ENCODE data around the gene CCDC137.
"Not testable (repeated sequence)": the region's sequence is repeated elsewhere in the genome, so short reads cannot be mapped to it uniquely, and the experiment has no call there.

CCDC137 gene

GRCh38 chr17:81651692-81652091 lies 14.8 kb upstream of the CCDC137 start:
- DNase-seq (ENCODE audit: low read depth in 2 of 2): no peak

GRCh38 chr17:81652906-81653771 lies 13.4 kb upstream of the CCDC137 start:
- DNase-seq (ENCODE audit: low read depth in 2 of 2): no peak

GRCh38 chr17:81655378-81656117 lies 11.0 kb upstream of the CCDC137 start:
- no peak for DNase-seq (ENCODE audit: low read depth in 2 of 2)

GRCh38 chr17:81656118-81656743 lies 10.3 kb upstream of the CCDC137 start, which contains the start of gene PDE6G:
TSS of gene PDE6G (minus strand) at chr17:81656542. CDS start at chr17:81653305, 3,237 bp downstream.
- no peak for DNase-seq (ENCODE audit: low read depth in 2 of 2)

- DNase-seq (ENCODE audit: low read depth in 2 of 2): no peak
Measured at GRCh38 chr17:81656835-81657234, 9.7 kb upstream of the CCDC137 start.

- no peak for DNase-seq (ENCODE audit: low read depth in 2 of 2)
Measured at GRCh38 chr17:81659038-81659437, 7.5 kb upstream of the CCDC137 start.

GRCh38 chr17:81660441-81660840 lies 6.1 kb upstream of the CCDC137 start:
- DNase-seq (ENCODE audit: low read depth in 2 of 2): no peak

- no peak for DNase-seq (ENCODE audit: low read depth in 2 of 2)
Measured at GRCh38 chr17:81662002-81662401, 4.5 kb upstream of the CCDC137 start.

GRCh38 chr17:81664051-81664470 lies 2.5 kb upstream of the CCDC137 start:
- DNase-seq (ENCODE audit: low read depth in 2 of 2): no peak

GRCh38 chr17:81665205-81666091 lies 1.1 kb upstream of the CCDC137 start:
- DNase-seq (ENCODE audit: low read depth in 2 of 2): peak; percentile 37 to 51

- no peak for DNase-seq (ENCODE audit: low read depth in 2 of 2)
Measured at GRCh38 chr17:81666092-81666341, 520 bp upstream of the CCDC137 start.

- DNase-seq (ENCODE audit: low read depth in 2 of 2): no peak
Measured at GRCh38 chr17:81667754-81668153, 1.2 kb downstream of the CCDC137 start.

- DNase-seq (ENCODE audit: low read depth in 2 of 2): no peak
Measured at GRCh38 chr17:81672504-81672903, 6.0 kb downstream of the CCDC137 start.

- DNase-seq (ENCODE audit: low read depth in 2 of 2): no peak
Measured at GRCh38 chr17:81672954-81673353, 6.4 kb downstream of the CCDC137 start.

- no peak for DNase-seq (ENCODE audit: low read depth in 2 of 2)
Measured at GRCh38 chr17:81673561-81674258, 7.2 kb downstream of the CCDC137 start.

GRCh38 chr17:81675515-81676221 lies 9.1 kb downstream of the CCDC137 start:
- DNase-seq (ENCODE audit: low read depth in 2 of 2): not testable (repeated sequence)

- DNase-seq (ENCODE audit: low read depth in 2 of 2): no peak
Measured at GRCh38 chr17:81676906-81677305, 10.4 kb downstream of the CCDC137 start.

GRCh38 chr17:81680150-81680549 lies 13.6 kb downstream of the CCDC137 start:
- DNase-seq (ENCODE audit: low read depth in 2 of 2): no peak

- DNase-seq (ENCODE audit: low read depth in 2 of 2): no peak
Measured at GRCh38 chr17:81681672-81682071, 15.1 kb downstream of the CCDC137 start.

- no peak for DNase-seq (ENCODE audit: low read depth in 2 of 2)
Measured at GRCh38 chr17:81682565-81683207, 16.1 kb downstream of the CCDC137 start.

Measured in stimulated activated CD8-positive, alpha-beta memory T cell treated with anti-CD3 and anti-CD28 coated beads, Interleukin-7, amount 100 ng/mL, for 4 hours (primary cell).